Heart left ventricle (tissue), 13 donors: ENCODE data around the gene TRIP12.

Experiments used
- CTCF ChIP-seq, 12 donors: fragments of 200-600 bp; sonication (generic) in 4 of 12; IDR thresholded peaks; one replicate each; pipeline versions ENCODE4 v1.5.0 to v1.8.0; 2018 to 2022; ENCODE audit warnings: antibody characterized with exemption in 12 of 12, mild to moderate bottlenecking in 5 of 12
- POLR2A ChIP-seq, 2 donors: fragments of 450-650 bp; IDR thresholded peaks; one replicate each; pipeline ENCODE4 v1.6.1; 2017; ENCODE audit warnings: antibody characterized with exemption in 2 of 2, mild to moderate bottlenecking in 2 of 2, moderate library complexity in 2 of 2
- donor health status: ischemic (EF 13 %, LVEDD 7.1; RV severe dilation, severe dysfunction).
- donor health status: DM: no; HTN: yes; CAD: no.
- donor health status: DM: no; HTN: no; CAD: no.
- donor health status: ischemic (EF 25% LVEDD 6.9; RV normal size, moderate dysfunction).
- donor health status: ischemic (EF 25% LVEDD 5.7; RV mildly dilated, moderate dysfunction).
- donor health status: ischemic (EF 35%, LVEDD 5.7; RV mildly dilated, moderate dysfunction).
- donor health status: nonischemic (EF 11% LVEDD 7.7; RV severe dilation, severe dysfunction).
- donor health status: DM: yes; HTN: yes; CAD: no.
- donor health status: PGD.
- donor health status: ischemic (EF 29% LVEDD 5.4; RV normal size, mild dysfunction).
- donor health status: nonischemic (EF 23%, LVEDD 6.1; RV moderate dilation, normal function).

- no peak for TF ChIP-seq CTCF (IDR thresholded peaks at IDR 0.05)
- no peak for TF ChIP-seq POLR2A (IDR thresholded peaks at IDR 0.05)
Observed at GRCh38 chr2:229910147-229910831, 11.5 kb downstream of the TRIP12 start.
